Myocyte (in vitro differentiated cells): ENCODE data around the gene MPP7. TPM values are rescaled to one million over a fixed set of nuclear protein-coding genes. Genes with fewer than 3 reads are reported as not detected.
A peak's percentile ranks its signal among the peaks of the same experiment; 100 is the strongest.

Experiments used
- DNase-seq: peaks from one replicate; pipeline ENCODE4 v3.0.0-alpha.2; 2012; ENCODE audit warnings: low read depth
- microRNA-seq: library from miRNA; unstranded; fragments of <30 nt; microRNA quantifications from one replicate; pipeline ENCODE4, GENCODE V29; 2016
- total RNA-seq: library from RNA; depleted of rRNA; stranded (reverse); fragments of >200 nt; gene quantifications from 2 replicates; pipeline ENCODE4 v1.2.3, GENCODE V29; 2014

Gene MPP7
- total RNA-seq, 1 donor from 2014 or later = 5.6 TPM

DNA sequence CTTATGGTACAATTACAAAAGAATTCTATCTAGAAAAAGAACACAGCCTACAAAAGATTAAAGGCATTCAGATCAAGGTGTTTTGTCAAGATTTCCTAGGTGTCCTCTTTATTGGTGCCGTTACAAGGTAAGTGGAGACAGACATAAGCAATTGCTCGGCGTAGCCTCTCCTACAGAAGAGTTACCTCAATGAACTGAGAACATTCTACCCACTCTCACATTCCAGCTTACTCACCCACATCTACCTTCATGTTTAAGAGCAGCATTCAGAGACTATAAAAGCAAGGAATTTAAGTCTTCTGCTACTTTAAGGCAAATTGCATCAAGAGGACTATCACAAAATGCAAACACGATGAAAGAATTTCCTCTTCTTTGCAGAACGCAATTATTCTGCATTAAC is 29.5 kb downstream of the MPP7 start:
- DNase-seq = no peak

DNA sequence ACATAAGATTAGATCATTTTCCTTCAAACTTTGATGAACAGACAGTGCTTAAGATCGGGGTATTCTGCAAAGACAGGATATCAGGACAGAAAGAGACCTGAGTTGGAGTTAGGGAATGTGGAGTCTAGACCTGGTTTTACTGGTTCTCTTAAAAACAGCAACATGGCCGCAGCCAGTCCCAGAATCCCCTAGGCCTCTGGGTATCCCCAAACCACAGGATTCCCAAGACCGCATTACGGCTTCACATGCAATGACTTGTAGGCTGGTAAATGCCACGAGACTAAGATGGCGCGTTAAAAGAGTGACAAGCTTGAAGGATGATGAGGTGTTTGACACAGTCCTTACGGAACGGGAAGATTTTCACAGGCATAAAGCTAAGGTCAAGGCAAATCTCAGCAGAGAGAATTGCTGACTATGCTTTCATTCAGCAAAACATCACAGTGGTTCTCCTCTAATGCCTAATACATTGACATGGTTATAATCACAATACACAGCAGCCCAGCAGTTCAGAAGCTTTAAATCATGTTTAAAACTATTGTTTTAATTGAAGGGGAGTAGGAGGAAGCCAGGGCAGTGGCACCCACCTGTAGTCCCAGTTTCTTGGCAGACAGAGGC is 32.9 kb downstream of the MPP7 start:
- DNase-seq = no peak

DNA sequence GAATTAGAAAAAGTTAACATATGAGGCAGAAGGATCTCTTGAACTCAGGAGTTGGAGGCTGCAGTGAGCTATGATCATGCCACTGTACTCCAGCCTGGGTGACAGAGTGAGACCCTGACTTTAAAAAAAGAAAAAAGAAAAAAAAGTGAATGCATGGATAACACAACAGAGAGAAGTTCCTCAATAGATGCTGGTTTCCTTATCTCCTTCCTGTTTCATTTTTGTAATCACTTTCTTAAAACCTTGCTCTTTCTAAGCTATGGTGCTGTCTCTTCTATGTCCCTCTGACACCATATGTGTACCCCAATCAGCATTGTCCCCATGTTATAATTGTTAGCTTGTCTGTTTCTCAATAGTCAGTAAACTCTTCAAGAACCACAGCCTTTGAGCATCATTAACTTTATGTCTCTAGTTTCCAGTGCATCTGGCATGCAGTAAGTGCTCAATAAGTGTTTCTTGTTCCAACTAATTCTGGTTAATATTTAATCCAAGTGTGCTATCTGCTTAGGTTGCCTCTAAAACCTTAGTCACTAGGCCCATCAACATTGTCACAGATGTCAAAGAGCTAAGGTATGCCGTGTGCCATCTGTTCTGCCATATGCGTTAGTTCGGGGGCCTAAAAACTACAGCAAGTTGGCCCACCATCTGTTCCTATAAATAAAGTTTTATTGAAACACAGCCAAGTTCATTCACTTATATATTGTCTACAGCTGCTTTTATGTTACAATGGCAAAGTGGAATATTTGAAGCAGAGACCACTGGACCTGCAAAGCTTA is 36.2 kb downstream of the MPP7 start:
- no peak for DNase-seq

DNA sequence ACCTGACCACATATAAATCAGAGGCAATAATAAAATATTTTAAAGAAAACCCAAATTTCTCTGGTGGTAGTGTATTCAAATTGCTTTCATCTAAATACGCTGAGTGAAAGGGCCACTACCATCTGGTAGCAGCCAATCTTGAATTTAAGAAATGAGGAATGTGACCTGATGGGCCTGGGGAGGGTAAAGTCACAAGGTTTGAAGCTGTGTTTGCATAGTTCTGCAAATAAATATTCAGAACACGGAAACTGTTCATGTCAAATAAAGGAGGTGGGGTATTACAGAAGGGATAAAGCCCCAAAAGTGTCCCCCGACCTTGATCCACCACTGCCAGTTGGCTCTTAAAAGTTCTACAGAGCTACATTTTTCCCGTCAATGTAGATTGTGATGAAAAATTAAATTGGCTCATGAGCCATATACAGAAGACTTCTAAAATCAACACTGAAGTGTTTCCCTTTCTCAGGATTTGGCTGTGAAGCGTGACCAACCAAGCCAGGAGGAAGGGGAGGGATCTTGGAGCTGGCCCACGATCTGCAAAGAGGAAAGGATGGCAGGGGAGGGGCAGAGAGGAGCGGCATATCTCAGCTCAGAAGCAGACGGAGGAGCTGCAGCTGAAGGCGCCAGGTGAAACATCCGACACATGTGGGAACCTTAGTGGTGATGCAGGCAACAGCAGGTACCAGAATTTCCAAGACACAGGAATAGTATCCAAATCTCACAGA is 39.6 kb downstream of the MPP7 start:
- DNase-seq = no peak

DNA sequence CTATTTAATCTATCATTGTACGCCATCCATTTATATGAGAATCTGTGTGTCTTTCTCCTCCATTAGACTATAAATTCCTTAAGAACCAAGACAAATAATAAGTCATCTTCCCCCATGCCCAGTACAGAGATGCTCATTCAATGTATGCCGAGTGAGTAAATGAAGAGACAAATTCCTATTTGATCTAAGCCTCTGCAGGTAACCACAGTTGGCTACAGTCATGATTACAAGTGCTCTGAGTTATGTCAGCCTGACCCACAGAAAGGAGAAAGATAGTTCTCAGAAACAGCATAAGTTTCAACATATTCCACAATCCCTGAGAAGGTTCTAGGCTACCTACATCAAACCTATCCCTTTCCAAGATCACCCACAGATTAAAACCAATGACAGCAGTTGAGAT is 46.1 kb downstream of the MPP7 start:
- DNase-seq = no peak

DNA sequence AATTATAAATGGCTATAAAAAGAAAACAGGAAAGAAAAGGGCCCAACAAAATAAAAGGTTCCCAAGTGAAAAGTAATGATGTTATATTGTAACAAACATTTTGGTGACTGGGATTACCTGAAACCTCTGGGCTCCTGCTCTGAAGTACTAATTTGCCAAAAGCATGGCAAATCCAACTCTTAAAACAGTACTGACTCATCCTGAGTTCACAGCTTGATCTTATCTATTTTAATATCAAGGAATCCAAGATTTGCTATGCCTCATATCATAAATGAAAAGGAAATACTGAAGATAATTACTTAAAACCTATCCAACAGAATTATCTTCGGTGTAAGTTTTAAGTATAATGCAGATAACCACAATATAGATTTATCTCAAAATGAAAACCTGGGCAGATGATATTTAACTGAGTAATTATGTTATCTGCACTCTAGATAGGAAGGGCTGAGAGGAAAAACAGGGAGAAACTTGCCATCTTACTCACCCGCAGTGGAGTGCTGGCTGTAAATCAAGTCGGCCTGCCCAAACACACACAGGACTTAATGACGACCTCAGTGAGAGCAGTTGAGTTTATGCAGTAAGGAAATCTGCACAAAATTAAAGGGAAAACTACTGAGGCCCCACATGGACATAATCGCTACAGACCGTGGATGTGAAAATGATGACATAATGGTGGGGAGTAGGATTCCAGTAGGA is 48.4 kb downstream of the MPP7 start:
- peak; percentile 38 for DNase-seq

DNA sequence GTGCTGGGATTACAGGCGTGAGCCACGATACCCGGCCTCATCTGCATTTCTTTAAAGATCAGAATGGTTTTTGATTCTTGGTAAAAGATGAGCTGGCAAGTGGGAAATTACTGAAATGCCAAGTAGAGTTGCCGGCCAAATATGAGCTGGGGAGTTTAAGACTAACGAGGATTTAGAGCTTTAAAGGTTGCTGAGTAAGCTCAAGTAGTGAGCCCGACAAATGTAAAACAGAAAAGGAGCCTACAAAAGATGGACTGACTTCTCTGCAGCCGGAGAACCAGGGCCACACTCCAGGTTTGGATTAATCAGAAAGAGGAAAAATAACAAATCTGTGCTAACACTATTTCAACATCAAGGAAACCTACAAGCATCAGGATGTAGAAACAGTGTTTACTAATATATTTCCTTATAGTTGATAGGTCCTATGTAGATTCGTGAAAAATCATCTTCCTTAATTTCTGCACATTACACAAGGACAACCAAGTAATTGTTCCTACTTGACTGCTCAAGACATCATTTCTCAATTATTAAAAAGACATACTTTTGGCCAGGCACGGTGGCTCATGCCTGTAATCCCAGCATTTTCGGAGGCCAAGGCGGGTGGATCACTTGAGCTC is 49.6 kb downstream of the MPP7 start:
- DNase-seq = no peak

Small RNA genes within 50 kb of the gene (microRNA-seq; reads per million reads assigned to microRNA genes)
- gene MIR8086 = not detected

Other genes starting within 250 kb of the MPP7 start
- gene WAC, start 230.1 kb upstream of the MPP7 start, total RNA-seq = 69.6 and 84.1 TPM in 2 replicates